ENCODE data around the gene SLC25A22. TPM values are rescaled to one million over a fixed set of nuclear protein-coding genes. Genes with fewer than 3 reads are reported as not detected.

Gene SLC25A22
- total RNA-seq, 4 donors from 2014 or later = 6.0 to 28.3 (median 9.7) TPM

- TF ChIP-seq POLR2AphosphoS5 (IDR thresholded peaks at IDR 0.05) = no peak
- TF ChIP-seq CTCF (IDR thresholded peaks at IDR 0.05) = no peak
- TF ChIP-seq POLR2A (IDR thresholded peaks at IDR 0.05) = no peak
- no peak for TF ChIP-seq EP300 (IDR thresholded peaks at IDR 0.05; ENCODE audit: low read depth)
- Histone ChIP-seq H3K9me3 (no peaks in the 10 kb centered on the region), H3K4me1 (peaks cover 23 to 36% (median 35%) of the 10 kb centered on the region in 4 donors), H3K4me3 (no peak overlapping the region), H3K36me3 (no peaks in the 10 kb centered on the region), H3K27me3 (no peaks in the 10 kb centered on the region), H3K27ac (no peak overlapping the region)
- intact Hi-C loops (cut with DNase I; ENCODE audit: low total_unique reads) (no loop called here), in situ Hi-C loops (cut with MboI; ENCODE audit: low pct_ligation_motif_present in 1 of 4, low pct_unique_long_range_greater_than_20kb in 1 of 4, low sequenced_read_pairs in 3 of 4) (no loop called here)
- 97% methylated on average over 15 of the region's 16 CpGs; no CpG with 5 or more reads in 1 of the 2 donors for WGBS, 2 donors (ENCODE audit: low coverage in 1 of 2)
- DNase-seq = no peak
Observed at GRCh38 chr11:779955-780532, 18.0 kb downstream of the SLC25A22 start.

- H3K4me1 ChIP-seq = peaks cover 24 to 38% (median 37%) of the 10 kb centered on the region in 4 donors
- H3K27ac ChIP-seq = no peak overlapping the region
- H3K27me3 ChIP-seq = no peaks in the 10 kb centered on the region
- intact Hi-C loops (cut with DNase I; ENCODE audit: low total_unique reads) (no loop called here), in situ Hi-C loops (cut with MboI; ENCODE audit: low pct_ligation_motif_present in 1 of 4, low pct_unique_long_range_greater_than_20kb in 1 of 4, low sequenced_read_pairs in 3 of 4) (no loop called here)
- 92% methylated on average over 12 of the region's 23 CpGs; no CpG with 5 or more reads in 1 of the 2 donors for WGBS, 2 donors (ENCODE audit: low coverage in 1 of 2)
- peak; percentile 7 for DNase-seq
- H3K36me3 ChIP-seq = no peaks in the 10 kb centered on the region
- no peaks in the 10 kb centered on the region for H3K9me3 ChIP-seq
- H3K4me3 ChIP-seq = no peak overlapping the region
- no peak for TF ChIP-seq CTCF (IDR thresholded peaks at IDR 0.05)
- TF ChIP-seq EP300 (IDR thresholded peaks at IDR 0.05; ENCODE audit: low read depth) = no peak
- TF ChIP-seq POLR2A (IDR thresholded peaks at IDR 0.05) = no peak
- no peak for TF ChIP-seq POLR2AphosphoS5 (IDR thresholded peaks at IDR 0.05)
Observed at GRCh38 chr11:778976-779954, 18.8 kb downstream of the SLC25A22 start.

GRCh38 chr11:777288-778255, 20.5 kb downstream of the SLC25A22 start, which contains the start of gene GATD1:
Gene GATD1 (minus strand): TSS chr11:777487. CDS start chr11:777462, 25 bp downstream.
- no peaks in the 10 kb centered on the region for H3K27me3 ChIP-seq
- in situ Hi-C loops (cut with MboI; ENCODE audit: low pct_ligation_motif_present in 1 of 4, low pct_unique_long_range_greater_than_20kb in 1 of 4, low sequenced_read_pairs in 3 of 4) (no loop called here), intact Hi-C loops (cut with DNase I; ENCODE audit: low total_unique reads) (no loop called here)
- WGBS, 2 donors (ENCODE audit: low coverage in 1 of 2) = 1% methylated on average over 50 of the region's 110 CpGs; no CpG with 5 or more reads in 1 of the 2 donors
- no peaks in the 10 kb centered on the region for H3K36me3 ChIP-seq
- DNase-seq = peak; percentile 95
- peak within 1 kb of the TSS; percentile 88 to 93 (median 89) for H3K27ac ChIP-seq
- no peak for TF ChIP-seq CTCF (IDR thresholded peaks at IDR 0.05)
- peak; percentile 17 to 83 (median 83) for TF ChIP-seq POLR2AphosphoS5 (IDR thresholded peaks at IDR 0.05)
- TF ChIP-seq POLR2A (IDR thresholded peaks at IDR 0.05) = peak; percentile 65
- TF ChIP-seq EP300 (IDR thresholded peaks at IDR 0.05; ENCODE audit: low read depth) = no peak
- H3K4me3 ChIP-seq = peak within 1 kb of the TSS; percentile 93 to 100 (median 95)
- H3K9me3 ChIP-seq = no peaks in the 10 kb centered on the region
- peaks cover 24 to 29% (median 27%) of the 10 kb centered on the region in 4 donors for H3K4me1 ChIP-seq
